ENCODE measurements around the gene ETS1. TPM values are rescaled to one million over a fixed set of nuclear protein-coding genes. Genes with fewer than 3 reads are reported as not detected.

The ETS1 gene
- total and polyA plus RNA-seq, 2 experiments from 2014 or later: 25.6 to 52.6 TPM

GRCh38 chr11:128468111-128468510, 119.2 kb downstream of the ETS1 start (continued):
- TF ChIP-seq, protein P1, sequence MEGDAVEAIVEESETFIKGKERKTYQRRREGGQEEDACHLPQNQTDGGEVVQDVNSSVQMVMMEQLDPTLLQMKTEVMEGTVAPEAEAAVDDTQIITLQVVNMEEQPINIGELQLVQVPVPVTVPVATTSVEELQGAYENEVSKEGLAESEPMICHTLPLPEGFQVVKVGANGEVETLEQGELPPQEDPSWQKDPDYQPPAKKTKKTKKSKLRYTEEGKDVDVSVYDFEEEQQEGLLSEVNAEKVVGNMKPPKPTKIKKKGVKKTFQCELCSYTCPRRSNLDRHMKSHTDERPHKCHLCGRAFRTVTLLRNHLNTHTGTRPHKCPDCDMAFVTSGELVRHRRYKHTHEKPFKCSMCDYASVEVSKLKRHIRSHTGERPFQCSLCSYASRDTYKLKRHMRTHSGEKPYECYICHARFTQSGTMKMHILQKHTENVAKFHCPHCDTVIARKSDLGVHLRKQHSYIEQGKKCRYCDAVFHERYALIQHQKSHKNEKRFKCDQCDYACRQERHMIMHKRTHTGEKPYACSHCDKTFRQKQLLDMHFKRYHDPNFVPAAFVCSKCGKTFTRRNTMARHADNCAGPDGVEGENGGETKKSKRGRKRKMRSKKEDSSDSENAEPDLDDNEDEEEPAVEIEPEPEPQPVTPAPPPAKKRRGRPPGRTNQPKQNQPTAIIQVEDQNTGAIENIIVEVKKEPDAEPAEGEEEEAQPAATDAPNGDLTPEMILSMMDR (conservative IDR thresholded peaks at IDR 0.05; ENCODE audit: low read depth in 2 of 2): no peak
- TF ChIP-seq EZH2phosphoT487 (IDR thresholded peaks at IDR 0.05; ENCODE audit: unreplicated experiment) (no peak), POLR2AphosphoS5 (IDR thresholded peaks at IDR 0.05; ENCODE audit: low read depth) (no peak), CREB1 (CRISPR knock-in tag; IDR thresholded peaks at IDR 0.05; ENCODE audit: low read depth) (no peak)
- TF ChIP-seq, protein P2, sequence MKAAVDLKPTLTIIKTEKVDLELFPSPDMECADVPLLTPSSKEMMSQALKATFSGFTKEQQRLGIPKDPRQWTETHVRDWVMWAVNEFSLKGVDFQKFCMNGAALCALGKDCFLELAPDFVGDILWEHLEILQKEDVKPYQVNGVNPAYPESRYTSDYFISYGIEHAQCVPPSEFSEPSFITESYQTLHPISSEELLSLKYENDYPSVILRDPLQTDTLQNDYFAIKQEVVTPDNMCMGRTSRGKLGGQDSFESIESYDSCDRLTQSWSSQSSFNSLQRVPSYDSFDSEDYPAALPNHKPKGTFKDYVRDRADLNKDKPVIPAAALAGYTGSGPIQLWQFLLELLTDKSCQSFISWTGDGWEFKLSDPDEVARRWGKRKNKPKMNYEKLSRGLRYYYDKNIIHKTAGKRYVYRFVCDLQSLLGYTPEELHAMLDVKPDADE (IDR thresholded peaks at IDR 0.05): no peak

- TF ChIP-seq ZNF114 (CRISPR knock-in tag; IDR thresholded peaks at IDR 0.05): no peak
- TF ChIP-seq, protein P3, sequence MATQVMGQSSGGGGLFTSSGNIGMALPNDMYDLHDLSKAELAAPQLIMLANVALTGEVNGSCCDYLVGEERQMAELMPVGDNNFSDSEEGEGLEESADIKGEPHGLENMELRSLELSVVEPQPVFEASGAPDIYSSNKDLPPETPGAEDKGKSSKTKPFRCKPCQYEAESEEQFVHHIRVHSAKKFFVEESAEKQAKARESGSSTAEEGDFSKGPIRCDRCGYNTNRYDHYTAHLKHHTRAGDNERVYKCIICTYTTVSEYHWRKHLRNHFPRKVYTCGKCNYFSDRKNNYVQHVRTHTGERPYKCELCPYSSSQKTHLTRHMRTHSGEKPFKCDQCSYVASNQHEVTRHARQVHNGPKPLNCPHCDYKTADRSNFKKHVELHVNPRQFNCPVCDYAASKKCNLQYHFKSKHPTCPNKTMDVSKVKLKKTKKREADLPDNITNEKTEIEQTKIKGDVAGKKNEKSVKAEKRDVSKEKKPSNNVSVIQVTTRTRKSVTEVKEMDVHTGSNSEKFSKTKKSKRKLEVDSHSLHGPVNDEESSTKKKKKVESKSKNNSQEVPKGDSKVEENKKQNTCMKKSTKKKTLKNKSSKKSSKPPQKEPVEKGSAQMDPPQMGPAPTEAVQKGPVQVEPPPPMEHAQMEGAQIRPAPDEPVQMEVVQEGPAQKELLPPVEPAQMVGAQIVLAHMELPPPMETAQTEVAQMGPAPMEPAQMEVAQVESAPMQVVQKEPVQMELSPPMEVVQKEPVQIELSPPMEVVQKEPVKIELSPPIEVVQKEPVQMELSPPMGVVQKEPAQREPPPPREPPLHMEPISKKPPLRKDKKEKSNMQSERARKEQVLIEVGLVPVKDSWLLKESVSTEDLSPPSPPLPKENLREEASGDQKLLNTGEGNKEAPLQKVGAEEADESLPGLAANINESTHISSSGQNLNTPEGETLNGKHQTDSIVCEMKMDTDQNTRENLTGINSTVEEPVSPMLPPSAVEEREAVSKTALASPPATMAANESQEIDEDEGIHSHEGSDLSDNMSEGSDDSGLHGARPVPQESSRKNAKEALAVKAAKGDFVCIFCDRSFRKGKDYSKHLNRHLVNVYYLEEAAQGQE (IDR thresholded peaks at IDR 0.05; ENCODE audit: unreplicated experiment): no peak
- TF ChIP-seq ZNF331 (CRISPR knock-in tag; IDR thresholded peaks at IDR 0.05; ENCODE audit: low read depth): no peak
- Histone ChIP-seq H3K36me3 (ENCODE audit: insufficient read depth) (no peaks in the 10 kb centered on the region), H4K20me1 (replicated peaks; ENCODE audit: insufficient read depth) (no peaks in the 10 kb centered on the region; the same call in 1 of the 2 replicates), H2AFZ (no peak overlapping the region), H3K79me2 (replicated peaks; ENCODE audit: insufficient read depth) (no peaks in the 10 kb centered on the region; the same call in 1 of the 2 replicates), H3K27ac (ENCODE audit: low read depth) (no peak overlapping the region), H3F3A (replicated peaks; ENCODE audit: low read depth) (no peaks in the 10 kb centered on the region), H3K4me3 (no peak overlapping the region), H3K27me3 (ENCODE audit: insufficient read depth) (no peaks in the 10 kb centered on the region), H3K4me1 (ENCODE audit: insufficient read depth) (no peaks in the 10 kb centered on the region; the same call in 1 of the 2 replicates), H3K4me2 (no peak overlapping the region), H3K9me2 (ENCODE audit: insufficient read depth) (no peaks in the 10 kb centered on the region)
- no peak for DNase-seq (ENCODE audit: low spot score)
- Mint-ChIP-seq H3K4me3 (no peak overlapping the region), H3K9me3 (no peaks in the 10 kb centered on the region), H3K27me3 (ENCODE audit: insufficient read depth, low read depth, poor library complexity) (no peaks in the 10 kb centered on the region), H3K27ac (no peak overlapping the region; the same call in 1 of the 2 replicates), H3K4me1 (peaks cover 11% of the 10 kb centered on the region), H3K36me3 (ENCODE audit: low read depth) (peaks cover under 1% of the 10 kb centered on the region; the same call in 1 of the 3 replicates)
- ATAC-seq: no peak
Observed at GRCh38 chr11:128467610-128468041, 119.7 kb downstream of the ETS1 start.
